Measurements from ENCODE around the gene TRPM4. TPM values are rescaled to one million over a fixed set of nuclear protein-coding genes. Genes with fewer than 3 reads are reported as not detected.

Gene TRPM4
- total RNA-seq (2022; extraction: Qiagen RNA extraction; ENCODE audit: low read depth) = 7.3 to 8.9 TPM (median 8.6 TPM) in 5 replicates

DNA sequence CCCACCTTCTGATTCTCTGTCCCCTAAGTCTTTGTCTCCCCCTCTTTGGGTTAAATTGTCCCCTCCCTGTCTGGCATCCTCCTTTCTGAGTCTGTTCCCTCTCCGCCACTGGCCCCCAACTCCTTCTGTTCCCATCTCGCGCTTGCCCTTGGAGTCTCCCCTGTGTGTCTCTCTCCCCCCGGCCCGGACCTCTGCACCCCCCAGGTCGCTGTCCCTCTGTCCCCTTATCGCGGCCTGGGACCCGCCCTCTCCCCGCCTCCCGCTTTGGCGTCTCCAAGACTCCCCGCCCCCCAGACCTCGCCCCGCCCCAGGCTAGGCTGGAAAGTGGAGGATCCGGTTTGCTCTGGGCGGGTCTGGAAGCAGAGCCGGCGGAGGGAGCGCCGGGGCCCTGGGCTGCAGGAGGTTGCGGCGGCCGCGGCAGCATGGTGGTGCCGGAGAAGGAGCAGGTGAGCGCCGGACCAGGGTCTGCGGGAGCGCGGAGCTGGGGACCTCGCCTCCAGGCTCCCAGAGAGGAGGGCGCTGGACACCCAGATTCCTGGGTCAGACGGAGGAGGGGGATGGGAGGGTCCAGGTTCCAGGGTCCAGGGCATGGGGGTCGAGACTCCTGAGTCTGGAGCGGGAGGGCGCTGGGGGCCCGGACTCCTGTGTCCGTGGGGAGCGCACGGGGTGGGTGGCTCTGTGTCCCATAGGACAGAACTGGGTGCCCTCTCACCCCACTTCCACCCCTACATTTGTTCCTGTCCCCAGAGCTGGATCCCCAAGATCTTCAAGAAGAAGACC, at the start of gene TRPM4:
Gene TRPM4 (plus strand): TSS at position 348 of the 780 bp plus-strand sequence. CDS start 75 bp downstream, at position 423.

DNA sequence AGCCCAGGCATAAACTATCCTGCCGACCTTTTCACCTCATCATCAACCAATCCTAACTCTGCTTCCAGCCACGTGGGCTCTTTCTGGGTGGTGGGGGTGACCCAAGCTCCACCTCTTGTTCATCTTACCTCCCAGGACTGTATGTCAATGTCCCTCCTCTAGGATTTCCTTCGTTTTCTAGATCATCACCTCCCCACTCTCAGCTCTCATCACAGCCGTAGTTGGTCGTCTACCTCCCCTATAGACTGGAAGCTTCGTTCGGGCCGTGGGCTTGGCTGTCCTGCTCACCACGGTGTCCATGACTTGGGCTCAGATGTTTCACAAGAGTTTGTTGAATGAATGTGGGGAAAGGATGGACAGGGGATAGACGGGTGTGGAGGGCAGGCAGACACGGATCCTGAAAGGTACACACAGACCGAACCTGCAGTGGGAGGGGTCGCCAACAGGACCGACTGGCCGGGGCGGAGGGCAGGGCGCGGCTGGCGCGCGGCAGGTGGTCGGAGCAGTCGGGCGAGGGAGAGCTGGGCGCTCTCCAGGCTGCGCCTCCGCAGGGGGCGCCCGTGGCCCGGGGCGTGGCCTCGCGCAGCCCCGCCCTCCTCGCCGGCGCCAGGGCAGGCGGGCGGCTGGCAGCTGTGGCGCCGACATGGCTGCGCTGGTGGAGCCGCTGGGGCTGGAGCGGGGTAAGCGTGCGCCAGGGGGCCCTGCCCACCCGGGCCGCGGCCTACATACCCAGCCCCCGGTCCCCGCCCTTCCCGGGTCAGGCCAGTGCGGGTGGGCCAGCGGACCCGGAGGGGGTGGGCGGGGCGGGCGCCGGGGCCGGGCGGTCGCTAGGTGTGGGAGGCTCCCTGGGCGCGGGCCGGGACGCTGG, 43.6 kb upstream of the TRPM4 start, which contains the start of gene LIN7B:
Gene LIN7B (plus strand): TSS at position 609 of the 868 bp plus-strand sequence. CDS start 35 bp downstream, at position 644.

DNA sequence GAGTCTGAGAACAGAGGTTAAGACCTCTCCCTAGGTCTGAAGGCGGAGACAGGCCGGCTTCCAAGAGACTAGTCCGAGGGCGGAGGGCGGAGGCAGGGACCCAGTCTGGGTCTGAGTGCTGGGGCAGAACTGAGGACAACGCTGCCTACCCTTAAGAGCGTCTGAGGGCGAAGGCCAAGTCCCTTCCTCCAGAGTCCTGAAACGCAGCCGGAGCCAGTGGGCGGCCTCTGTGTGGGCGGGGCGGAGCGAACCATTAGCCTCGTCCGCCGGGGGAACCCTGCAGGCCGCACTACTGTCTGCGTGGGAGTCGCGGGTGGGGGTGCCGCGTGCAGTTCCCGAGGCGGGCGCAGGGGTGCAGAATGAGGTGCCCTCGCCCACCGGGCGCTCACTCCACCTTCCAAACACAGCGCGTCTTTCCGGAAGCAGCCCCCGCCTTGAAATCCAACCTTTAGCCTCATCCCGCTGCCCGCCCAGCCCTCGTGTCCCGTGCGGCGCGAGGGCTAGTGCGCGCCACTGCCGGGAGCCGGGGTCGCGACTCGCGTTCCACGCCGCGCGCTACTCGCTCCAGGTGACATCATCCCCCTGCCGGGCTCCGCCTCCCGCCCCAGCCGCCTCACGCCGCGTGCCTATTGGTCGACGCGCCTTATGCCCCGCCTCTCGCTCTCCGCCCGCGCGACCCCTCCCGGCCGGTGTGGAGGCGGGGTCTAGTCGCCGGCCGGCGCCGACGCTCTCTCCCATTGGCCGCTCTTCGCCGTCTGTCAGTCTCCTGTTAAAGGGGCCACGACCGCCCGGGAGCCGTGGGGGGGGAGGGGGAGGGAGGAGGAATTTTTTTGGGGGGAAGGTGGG, 38.8 kb upstream of the TRPM4 start, which contains the start of gene C19orf73:
Gene C19orf73 (minus strand): TSS at position 579 of the 846 bp plus-strand sequence. CDS start 121 bp downstream, at position 458.

DNA sequence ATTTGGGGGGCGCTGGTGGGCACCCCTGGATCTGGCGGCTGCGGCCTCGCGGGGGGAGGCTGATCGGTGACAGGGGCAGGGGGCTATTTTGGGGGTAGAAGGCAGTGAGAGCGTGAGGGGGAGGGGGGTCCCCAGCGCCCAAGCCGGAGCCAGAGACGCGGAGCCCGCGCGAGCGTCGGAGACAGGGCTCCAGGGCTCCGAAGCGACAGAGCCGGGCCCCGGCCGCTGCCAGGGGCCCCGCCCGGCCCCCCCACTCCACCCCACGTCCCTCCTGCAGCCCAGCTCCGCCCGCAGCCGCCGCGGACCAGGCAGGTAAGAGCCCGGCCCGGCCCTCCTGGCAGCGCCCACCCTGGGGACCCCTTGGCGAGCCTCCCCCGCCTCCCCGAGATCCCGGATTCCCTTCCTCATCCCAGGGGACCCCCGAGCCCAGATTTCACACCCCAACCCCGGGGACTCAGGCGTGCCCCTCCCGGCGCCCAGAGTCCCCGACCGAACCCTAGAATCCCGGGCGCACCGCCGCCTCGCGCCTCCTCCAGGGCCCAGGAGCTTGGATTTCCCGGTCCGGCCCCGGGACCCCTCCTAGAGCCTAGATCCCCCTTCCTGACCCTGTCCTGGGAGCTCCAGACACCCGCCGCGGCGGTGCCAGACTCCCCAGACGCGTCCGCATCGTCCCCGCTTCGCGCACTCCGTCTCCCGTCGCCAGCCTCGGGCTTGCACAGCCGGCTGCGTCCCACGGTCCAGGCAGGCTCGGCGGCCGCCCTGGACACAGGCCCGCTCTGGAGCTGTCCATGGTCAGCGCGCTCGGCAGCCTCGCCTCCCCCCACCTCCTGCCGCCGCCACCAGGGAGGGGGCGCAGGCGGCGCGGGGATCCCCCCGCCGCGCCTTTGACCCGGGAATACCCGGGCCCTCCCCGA, 37.9 kb upstream of the TRPM4 start, which contains the start of gene PPFIA3:
Gene PPFIA3 (plus strand): TSS at position 134 of the 914 bp plus-strand sequence. CDS start 8,330 bp downstream, outside the sequence.

DNA sequence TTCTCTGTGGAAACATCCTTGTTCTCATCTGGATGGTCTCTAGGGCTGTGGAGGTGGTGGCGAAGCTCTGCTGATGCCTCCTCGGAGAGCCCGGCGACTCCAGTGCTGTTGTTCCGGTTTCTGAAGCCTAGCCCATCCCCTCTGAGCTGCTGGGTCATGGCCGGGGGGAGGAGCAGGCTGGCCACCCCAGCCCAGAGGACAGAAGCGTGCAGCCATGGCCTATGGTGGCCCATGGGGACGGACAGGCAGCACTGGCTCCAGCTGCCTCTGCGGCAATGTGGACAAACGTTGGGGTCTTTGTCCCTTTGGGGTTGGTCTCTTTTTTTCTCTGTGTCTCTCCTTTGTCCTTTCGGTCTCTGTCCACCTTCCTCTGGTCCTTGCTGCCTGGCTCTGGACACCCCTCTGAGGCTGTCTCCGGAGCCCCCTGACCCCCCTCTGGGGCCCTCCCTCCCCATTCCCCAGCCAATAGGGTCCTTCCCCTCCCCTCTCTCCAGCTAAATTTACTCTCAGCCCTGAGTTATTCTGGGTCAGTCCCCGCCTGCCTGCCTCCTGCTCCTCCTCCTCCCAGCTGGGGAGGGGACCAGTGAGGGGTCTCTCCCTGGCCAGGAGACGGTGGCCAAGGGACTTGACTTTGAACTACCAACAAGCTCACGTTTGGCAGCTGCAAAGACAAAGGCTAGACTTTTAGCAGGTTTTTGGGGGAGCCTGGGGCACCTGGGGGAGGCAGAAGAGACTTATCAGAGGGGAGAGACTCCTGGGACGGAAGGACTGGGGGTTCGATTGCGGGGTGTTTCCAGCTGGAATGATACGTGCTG, 2.4 kb upstream of the TRPM4 start, which contains the start of gene HRC:
Gene HRC (minus strand): TSS at position 392 of the 815 bp plus-strand sequence. CDS start 159 bp downstream, at position 233.

Other genes with a start within 250 kb of the TRPM4 start
- gene DHDH, start 224.1 kb upstream of the TRPM4 start, total RNA-seq (2022; extraction: Qiagen RNA extraction; ENCODE audit: low read depth) = 0.91 to 1.8 TPM (median 1.7 TPM) in 5 replicates
- 289 to 376 TPM (median 349 TPM) in 5 replicates for gene BAX, start 202.9 kb upstream of the TRPM4 start, total RNA-seq (2022; extraction: Qiagen RNA extraction; ENCODE audit: low read depth)
- gene FTL, start 192.5 kb upstream of the TRPM4 start, total RNA-seq (2022; extraction: Qiagen RNA extraction; ENCODE audit: low read depth) = 18,257 to 24,972 TPM (median 19,327 TPM) in 5 replicates
- 18.8 to 22.5 TPM (median 20.3 TPM) in 5 replicates for gene GYS1, start 164.5 kb upstream of the TRPM4 start, total RNA-seq (2022; extraction: Qiagen RNA extraction; ENCODE audit: low read depth)
- 204 to 252 TPM (median 242 TPM) in 5 replicates for gene RUVBL2, start 163.9 kb upstream of the TRPM4 start, total RNA-seq (2022; extraction: Qiagen RNA extraction; ENCODE audit: low read depth)
- not detected in 5 replicates for gene LHB, start 140.7 kb upstream of the TRPM4 start, total RNA-seq (2022; extraction: Qiagen RNA extraction; ENCODE audit: low read depth)
- gene CGB3, start 133.5 kb upstream of the TRPM4 start, total RNA-seq (2022; extraction: Qiagen RNA extraction; ENCODE audit: low read depth) = 0.14 to 0.47 TPM (median 0.38 TPM) in 4 of 5 replicates, not detected in the other
- gene CGB2, start 125.9 kb upstream of the TRPM4 start, total RNA-seq (2022; extraction: Qiagen RNA extraction; ENCODE audit: low read depth) = 0.22 to 0.41 TPM (median 0.35 TPM) in 3 of 5 replicates, not detected in the others
- not detected in 5 replicates for gene CGB1, start 120.9 kb upstream of the TRPM4 start, total RNA-seq (2022; extraction: Qiagen RNA extraction; ENCODE audit: low read depth)
- 1.0 to 1.6 TPM (median 1.4 TPM) in 5 replicates for gene CGB5, start 113.9 kb upstream of the TRPM4 start, total RNA-seq (2022; extraction: Qiagen RNA extraction; ENCODE audit: low read depth)
- 3.5 to 6.0 TPM (median 4.8 TPM) in 5 replicates for gene CGB8, start 108.7 kb upstream of the TRPM4 start, total RNA-seq (2022; extraction: Qiagen RNA extraction; ENCODE audit: low read depth)
- gene CGB7, start 100.0 kb upstream of the TRPM4 start, total RNA-seq (2022; extraction: Qiagen RNA extraction; ENCODE audit: low read depth) = 0.35 to 0.92 TPM (median 0.45 TPM) in 5 replicates
- 0.37 to 0.85 TPM (median 0.52 TPM) in 5 replicates for gene NTF4, start 93.0 kb upstream of the TRPM4 start, total RNA-seq (2022; extraction: Qiagen RNA extraction; ENCODE audit: low read depth)
- not detected in 5 replicates for gene KCNA7, start 85.1 kb upstream of the TRPM4 start, total RNA-seq (2022; extraction: Qiagen RNA extraction; ENCODE audit: low read depth)
- gene SNRNP70, start 72.3 kb upstream of the TRPM4 start, total RNA-seq (2022; extraction: Qiagen RNA extraction; ENCODE audit: low read depth) = 283 to 359 TPM (median 313 TPM) in 5 replicates
- gene LIN7B, start 43.4 kb upstream of the TRPM4 start, total RNA-seq (2022; extraction: Qiagen RNA extraction; ENCODE audit: low read depth) = 4.9 to 7.1 TPM (median 5.6 TPM) in 5 replicates
- gene C19orf73, start 38.6 kb upstream of the TRPM4 start, total RNA-seq (2022; extraction: Qiagen RNA extraction; ENCODE audit: low read depth) = 1.3 to 2.2 TPM (median 2.0 TPM) in 5 replicates
- 6.5 to 8.7 TPM (median 7.2 TPM) in 5 replicates for gene PPFIA3, start 38.2 kb upstream of the TRPM4 start, total RNA-seq (2022; extraction: Qiagen RNA extraction; ENCODE audit: low read depth)
- gene HRC, start 2.4 kb upstream of the TRPM4 start, total RNA-seq (2022; extraction: Qiagen RNA extraction; ENCODE audit: low read depth) = 0.03 TPM in 1 of 5 replicates, not detected in the others
- 1.1 to 1.6 TPM (median 1.2 TPM) in 5 replicates for gene SLC6A16, start 167.4 kb downstream of the TRPM4 start, total RNA-seq (2022; extraction: Qiagen RNA extraction; ENCODE audit: low read depth)
- gene CD37, start 177.6 kb downstream of the TRPM4 start, total RNA-seq (2022; extraction: Qiagen RNA extraction; ENCODE audit: low read depth) = not detected in 5 replicates
- gene TEAD2, start 204.6 kb downstream of the TRPM4 start, total RNA-seq (2022; extraction: Qiagen RNA extraction; ENCODE audit: low read depth) = 14.1 to 23.1 TPM (median 18.6 TPM) in 5 replicates
- gene DKKL1, start 206.1 kb downstream of the TRPM4 start, total RNA-seq (2022; extraction: Qiagen RNA extraction; ENCODE audit: low read depth) = 0.33 to 0.78 TPM (median 0.62 TPM) in 5 replicates
- gene KASH5, start 230.5 kb downstream of the TRPM4 start, total RNA-seq (2022; extraction: Qiagen RNA extraction; ENCODE audit: low read depth) = not detected in 5 replicates

Data from A549 treated with DMSO at 1 μM for 4 hours (cell line).